Spleen (tissue), 11 donors: ENCODE data around the gene ERC2. TPM values are rescaled to one million over a fixed set of nuclear protein-coding genes. Genes with fewer than 3 reads are reported as not detected.

Experiments used
- DNase-seq: peaks from one replicate; pipeline ENCODE4 v3.0.0-alpha.2; 2020
- H3K27ac ChIP-seq, 8 donors: fragments of 200-600 bp; sonication (generic) in 7 of 8; 1 replicate in 4 of 8; 2 replicates in 4 of 8; pipeline versions ENCODE4 v1.5.0 to v1.8.0; 2016 to 2021; ENCODE audit warnings: inconsistent platforms in 4 of 8, mild to moderate bottlenecking in 4 of 8, moderate library complexity in 1 of 8
- H3K27me3 ChIP-seq, 7 donors: fragments of 200-600 bp; sonication (generic) in 6 of 7; replicated peaks in 1 of 7; 1 replicate in 4 of 7; 2 replicates in 3 of 7; pipeline versions ENCODE4 v1.5.0 to v1.8.0; 2016 to 2021; ENCODE audit warnings: inconsistent platforms in 3 of 7, mild to moderate bottlenecking in 1 of 7
- H3K36me3 ChIP-seq, 6 donors: fragments of 200-600 bp; sonication (generic) in 5 of 6; 1 replicate in 4 of 6; 2 replicates in 2 of 6; pipeline versions ENCODE4 v1.5.0 to v1.8.0; 2016 to 2021; ENCODE audit warnings: inconsistent platforms in 2 of 6
- H3K4me1 ChIP-seq, 6 donors: fragments of 200-600 bp; sonication (generic) in 5 of 6; 1 replicate in 3 of 6; 2 replicates in 3 of 6; pipeline versions ENCODE4 v1.5.0 to v1.8.0; 2016 to 2021; ENCODE audit warnings: inconsistent platforms in 3 of 6
- H3K4me3 ChIP-seq, 8 donors: fragments of 200-600 bp; sonication (generic) in 7 of 8; 1 replicate in 4 of 8; 2 replicates in 4 of 8; pipeline versions ENCODE4 v1.5.0 to v1.8.0; 2016 to 2021; ENCODE audit warnings: inconsistent platforms in 4 of 8, mild to moderate bottlenecking in 4 of 8, moderate library complexity in 2 of 8
- H3K9me3 ChIP-seq, 8 donors: fragments of 200-600 bp; sonication (generic) in 7 of 8; 1 replicate in 4 of 8; 2 replicates in 4 of 8; pipeline versions ENCODE4 v1.5.0 to v1.8.0; 2016 to 2021; ENCODE audit warnings: inconsistent platforms in 4 of 8
- CTCF ChIP-seq, 11 experiments: fragments of 200-600 bp in 7 of 11; fragments of 450-650 bp in 4 of 11; sonication (generic) in 4 of 11; IDR thresholded peaks in 8 of 11; conservative IDR thresholded peaks in 3 of 11; 1 replicate in 7 of 11; 2 replicates in 4 of 11; pipeline versions ENCODE4 v1.4.0 to v1.8.0; 2016 to 2021; ENCODE audit warnings: antibody characterized with exemption in 11 of 11, inconsistent platforms in 4 of 11, mild to moderate bottlenecking in 1 of 11
- POLR2A ChIP-seq, 3 donors: fragments of 450-650 bp; IDR thresholded peaks; one replicate each; pipeline ENCODE4 v1.5.1; 2017; ENCODE audit warnings: antibody characterized with exemption in 3 of 3, mild to moderate bottlenecking in 1 of 3
- POLR2AphosphoS5 ChIP-seq, 3 donors: sonication (generic); formaldehyde crosslinking; IDR thresholded peaks; one replicate each; pipeline ENCODE4 v1.5.1; 2017; ENCODE audit warnings: antibody characterized with exemption in 3 of 3
- WGBS, 5 donors: extraction: QIAGEN DNeasy Blood & Tissue Kit in 3 of 5; methylation state at CpG; one replicate each; pipeline versions ENCODE4 v1.1.5 to v1.1.7; 2013 to 2018; 5-methylcytosine and 5-hydroxymethylcytosine counted together
- intact Hi-C: fragments of 100-400 bp; cut with DNase I; formaldehyde crosslinking; loops from one replicate; pipeline ENCODE4 v1.15.0; 2023; ENCODE audit warnings: low total_unique reads
- polyA plus RNA-seq, 3 donors: library from polyadenylated mRNA; stranded (reverse); fragments of 200-250 nt; gene quantifications; one replicate each; pipeline ENCODE4 v1.2.1, GENCODE V29; 2013
- total RNA-seq, 7 donors: library from RNA; depleted of rRNA in 3 of 7; stranded (reverse); fragments of >200 nt in 3 of 7; fragmentation: NEBNext Ultra II Directional in 4 of 7; extraction: Animal tissue kit (Norgen Biotek cat#: 25700) in 4 of 7; gene quantifications; one replicate each; pipeline versions ENCODE4 v1.1.0 to v1.2.1, GENCODE V29; 2016 to 2021
- donor health status: healthy with polysubstance abuse.
- donor health status: DM: no; HTN: no; CAD: no; lungs with moderate emphysema.
- donor health status: DM: no; HTN: no; CAD: no.
- donor health status: Bipolar disorder and iron deficiency.
- donor health status: healthy.
- donor health status: DM: no; HTN: no; CAD: no.
- donor health status: DM: yes; HTN: yes; CAD: no.

Gene ERC2
- total and polyA plus RNA-seq, 10 donors = 0.04 to 4.9 (median 0.39) TPM

- H3K4me1 ChIP-seq = peaks cover 0 to 7% (median 0%) of the 10 kb centered on the region in 6 donors
- no peak for DNase-seq
- intact Hi-C loops = no loop called here
- H3K27me3 ChIP-seq = no peaks in the 10 kb centered on the region
- no peak for TF ChIP-seq CTCF (IDR thresholded peaks at IDR 0.05 in 8 of 11, conservative IDR thresholded peaks at IDR 0.05 in 3 of 11)
- TF ChIP-seq POLR2A (IDR thresholded peaks at IDR 0.05) = no peak
- H3K36me3 ChIP-seq = no peaks in the 10 kb centered on the region
- 75 to 92% (median 84%) methylated on average over 6 of the region's 6 CpGs for WGBS, 5 donors
- no peak overlapping the region for H3K4me3 ChIP-seq
- H3K9me3 ChIP-seq = no peaks in the 10 kb centered on the region
- no peak overlapping the region for H3K27ac ChIP-seq
Measured at GRCh38 chr3:55904716-55905115, 563.6 kb downstream of the ERC2 start.

GRCh38 chr3:55903680-55904079, 564.6 kb downstream of the ERC2 start:
- intact Hi-C loops = no loop called here
- Histone ChIP-seq H3K36me3 (no peaks in the 10 kb centered on the region), H3K27me3 (no peaks in the 10 kb centered on the region), H3K9me3 (no peaks in the 10 kb centered on the region), H3K4me1 (peaks cover 0 to 7% (median 0%) of the 10 kb centered on the region in 6 donors), H3K27ac (no peak overlapping the region), H3K4me3 (no peak overlapping the region)
- DNase-seq = no peak
- TF ChIP-seq CTCF (IDR thresholded peaks at IDR 0.05 in 8 of 11, conservative IDR thresholded peaks at IDR 0.05 in 3 of 11) = no peak
- TF ChIP-seq POLR2A (IDR thresholded peaks at IDR 0.05) = no peak
- 75 to 86% (median 83%) methylated on average over 3 of the region's 3 CpGs for WGBS, 5 donors

GRCh38 chr3:55902221-55902900, 565.9 kb downstream of the ERC2 start:
- H3K4me1 ChIP-seq = peaks cover 0 to 3% (median 0%) of the 10 kb centered on the region in 6 donors
- no peak overlapping the region for H3K27ac ChIP-seq
- no peaks in the 10 kb centered on the region for H3K36me3 ChIP-seq
- intact Hi-C loops = no loop called here
- TF ChIP-seq POLR2A (IDR thresholded peaks at IDR 0.05) (no peak), CTCF (IDR thresholded peaks at IDR 0.05 in 8 of 11, conservative IDR thresholded peaks at IDR 0.05 in 3 of 11) (no peak), POLR2AphosphoS5 (IDR thresholded peaks at IDR 0.05) (no peak)
- H3K27me3 ChIP-seq = no peaks in the 10 kb centered on the region
- no peak for DNase-seq
- WGBS, 5 donors = 80 to 87% (median 84%) methylated on average over 14 of the region's 14 CpGs
- H3K4me3 ChIP-seq = no peak overlapping the region
- H3K9me3 ChIP-seq = no peaks in the 10 kb centered on the region

GRCh38 chr3:55899887-55900286, 568.4 kb downstream of the ERC2 start:
- TF ChIP-seq POLR2AphosphoS5 (IDR thresholded peaks at IDR 0.05) (no peak), POLR2A (IDR thresholded peaks at IDR 0.05) (no peak), CTCF (IDR thresholded peaks at IDR 0.05 in 8 of 11, conservative IDR thresholded peaks at IDR 0.05 in 3 of 11) (no peak)
- Histone ChIP-seq H3K9me3 (no peaks in the 10 kb centered on the region), H3K36me3 (no peaks in the 10 kb centered on the region), H3K4me1 (peaks cover 0 to 7% (median 0%) of the 10 kb centered on the region in 6 donors), H3K27me3 (no peaks in the 10 kb centered on the region), H3K4me3 (no peak overlapping the region), H3K27ac (no peak overlapping the region)
- no peak for DNase-seq
- WGBS, 5 donors = 76 to 90% (median 81%) methylated on average over 3 of the region's 3 CpGs
- intact Hi-C loops = loop anchor here (5.0 kb wide), 1 partner anchor 413 kb away; the partner anchor contains the start of gene WNT5A
